Measurements from ENCODE around the gene GLB1L.

GLB1L gene

DNA sequence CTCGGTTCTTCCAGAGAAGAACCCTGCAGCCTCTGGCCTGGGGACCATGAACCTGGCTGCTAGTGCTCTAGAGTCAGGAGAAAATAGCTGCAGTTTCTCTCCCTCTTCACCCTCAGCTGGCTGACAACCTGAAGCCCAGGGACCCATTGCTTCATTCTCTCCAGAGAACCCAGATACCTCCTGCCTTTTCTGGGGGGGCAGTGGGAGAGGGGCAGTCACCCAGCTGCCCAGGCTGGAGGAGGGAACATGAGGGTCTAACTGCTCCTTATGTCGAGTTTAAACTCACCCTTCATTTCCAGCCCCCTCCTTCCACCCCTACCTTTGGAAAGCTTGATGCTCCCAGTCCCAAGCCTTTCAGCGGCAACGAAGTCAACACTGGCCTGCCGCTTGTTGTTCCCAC, 46.3 kb downstream of the GLB1L start:
- H3K9me3 Mint-ChIP-seq = peaks cover 4% of the 10 kb centered on the region
- no peak overlapping the region for H3K27ac Mint-ChIP-seq
- H3K27me3 Mint-ChIP-seq = peaks cover 33% of the 10 kb centered on the region
- H3K36me3 Mint-ChIP-seq = peaks cover 3% of the 10 kb centered on the region
- CTCF ChIA-PET = interaction anchor here (0.7 kb wide), 1 partner anchor 35 kb away, joined by 3 read pairs; no protein-coding TSS in a partner anchor
- H3K4me3 Mint-ChIP-seq = no peak overlapping the region
- peaks cover 8% of the 10 kb centered on the region for H3K4me1 Mint-ChIP-seq
- DNase-seq = no peak

DNA sequence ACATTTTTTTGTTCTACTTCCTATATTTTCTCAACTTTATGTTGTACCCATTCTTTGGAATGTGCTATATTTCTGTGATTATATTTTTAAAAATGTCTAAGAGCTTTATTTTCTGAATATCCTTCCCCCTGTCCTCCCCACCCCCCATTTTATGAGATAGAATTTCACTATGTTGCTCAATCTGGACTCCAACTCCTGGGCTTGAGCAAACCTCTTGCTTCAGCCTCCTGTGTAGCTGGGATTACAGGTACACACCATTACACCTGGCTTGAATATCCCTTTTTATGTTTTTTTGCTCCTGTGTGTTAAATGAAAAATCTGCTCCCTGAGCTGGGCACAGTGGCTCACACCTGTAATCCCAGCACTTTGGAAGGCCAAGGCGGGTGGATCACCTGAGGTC, 47.9 kb downstream of the GLB1L start:
- CTCF ChIA-PET = interaction anchor here (0.6 to 1.7 kb wide), 3 partner anchors 16 to 103 kb away, joined by 3 read pairs; no protein-coding TSS in a partner anchor
- peaks cover 8% of the 10 kb centered on the region for H3K4me1 Mint-ChIP-seq
- H3K4me3 Mint-ChIP-seq = no peak overlapping the region
- H3K27ac Mint-ChIP-seq = no peak overlapping the region
- peaks cover 4% of the 10 kb centered on the region for H3K9me3 Mint-ChIP-seq
- DNase-seq = no peak
- peaks cover 33% of the 10 kb centered on the region for H3K27me3 Mint-ChIP-seq
- no peaks in the 10 kb centered on the region for H3K36me3 Mint-ChIP-seq

DNA sequence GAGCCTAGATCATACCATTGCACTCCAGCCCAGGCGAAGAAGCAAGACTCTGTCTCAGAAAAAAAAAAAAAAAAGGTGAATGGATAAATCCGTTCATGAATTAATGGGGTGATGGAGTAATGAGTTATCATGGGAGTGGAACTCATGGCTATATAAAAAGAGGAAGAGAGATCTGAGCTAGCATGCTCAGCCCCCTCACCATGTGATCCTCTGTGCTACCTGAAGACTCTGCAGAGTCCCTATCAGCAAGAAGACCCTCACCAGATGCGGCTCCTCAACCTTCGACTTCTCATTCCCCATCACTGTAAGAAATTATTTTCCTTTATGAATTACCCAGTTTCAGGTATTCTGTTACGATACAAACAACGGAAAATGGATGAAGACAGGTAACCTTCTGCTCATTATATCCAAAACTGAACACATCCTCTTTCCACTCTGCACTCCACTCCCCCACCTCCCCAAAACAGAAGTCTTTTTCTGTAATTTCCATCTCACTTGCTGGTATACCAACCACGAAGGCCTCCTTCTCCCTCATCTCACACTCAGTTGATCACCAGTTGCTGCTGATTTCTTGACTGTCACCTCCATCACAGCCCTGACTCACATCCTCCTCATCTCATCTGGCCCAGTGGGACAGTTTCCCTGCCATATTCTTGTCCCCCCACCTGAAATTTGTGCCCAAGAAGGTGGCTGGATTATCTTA, 58.3 kb downstream of the GLB1L start:
- Mint-ChIP-seq H3K9me3 (no peaks in the 10 kb centered on the region), H3K36me3 (peaks cover 39% of the 10 kb centered on the region), H3K27ac (no peak overlapping the region), H3K27me3 (no peaks in the 10 kb centered on the region), H3K4me3 (no peak overlapping the region), H3K4me1 (peaks cover 23% of the 10 kb centered on the region)
- DNase-seq = no peak
- CTCF ChIA-PET = no interaction called here

Data from activated naive CD4-positive, alpha-beta T cell treated with anti-CD3 and anti-CD28 coated beads, Interleukin-2, amount 10 ng/mL, durations not matched to agents 7 days and 5 days (primary cell).